ENCODE results near the gene RGS7.
"Not testable (repeated sequence)": the region's sequence is repeated elsewhere in the genome, so short reads cannot be mapped to it uniquely, and the experiment has no call there.

RGS7 gene

GRCh38 chr1:240800291-240800690 is 556.7 kb downstream of the RGS7 start:
- Histone ChIP-seq H3K9me3 (ENCODE audit: control insufficient read depth, low read depth, low read length) (no peaks in the 10 kb centered on the region), H3K27me3 (ENCODE audit: control insufficient read depth, insufficient read depth, low read length) (no peaks in the 10 kb centered on the region), H3K9ac (ENCODE audit: low read length) (no peak overlapping the region), H3K4me3 (ENCODE audit: low read length) (no peak overlapping the region), H3K27ac (ENCODE audit: low read length) (no peak overlapping the region), H3K36me3 (ENCODE audit: control insufficient read depth, low read depth, low read length) (no peaks in the 10 kb centered on the region), H3K4me1 (ENCODE audit: control insufficient read depth, low read depth, low read length) (no peaks in the 10 kb centered on the region)

GRCh38 chr1:240797050-240797449 is 560.0 kb downstream of the RGS7 start:
- no peak overlapping the region for H3K27ac ChIP-seq (ENCODE audit: low read length)
- H3K9ac ChIP-seq (ENCODE audit: low read length): no peak overlapping the region
- H3K27me3 ChIP-seq (ENCODE audit: control insufficient read depth, insufficient read depth, low read length): no peaks in the 10 kb centered on the region
- H3K36me3 ChIP-seq (ENCODE audit: control insufficient read depth, low read depth, low read length): no peaks in the 10 kb centered on the region
- H3K4me3 ChIP-seq (ENCODE audit: low read length): no peak overlapping the region
- H3K9me3 ChIP-seq (ENCODE audit: control insufficient read depth, low read depth, low read length): no peaks in the 10 kb centered on the region
- H3K4me1 ChIP-seq (ENCODE audit: control insufficient read depth, low read depth, low read length): no peaks in the 10 kb centered on the region

- no peak overlapping the region for H3K27ac ChIP-seq (ENCODE audit: low read length)
- no peaks in the 10 kb centered on the region for H3K27me3 ChIP-seq (ENCODE audit: control insufficient read depth, insufficient read depth, low read length)
- no peaks in the 10 kb centered on the region for H3K9me3 ChIP-seq (ENCODE audit: control insufficient read depth, low read depth, low read length)
- H3K4me3 ChIP-seq (ENCODE audit: low read length): no peak overlapping the region
- H3K9ac ChIP-seq (ENCODE audit: low read length): no peak overlapping the region
- H3K4me1 ChIP-seq (ENCODE audit: control insufficient read depth, low read depth, low read length): no peaks in the 10 kb centered on the region
- no peaks in the 10 kb centered on the region for H3K36me3 ChIP-seq (ENCODE audit: control insufficient read depth, low read depth, low read length)
These were observed 562.8 kb downstream of the RGS7 start for GRCh38 chr1:240794046-240794843.

- Histone ChIP-seq H3K4me3 (ENCODE audit: low read length) (no peak overlapping the region), H3K27me3 (ENCODE audit: control insufficient read depth, insufficient read depth, low read length) (no peaks in the 10 kb centered on the region), H3K9me3 (ENCODE audit: control insufficient read depth, low read depth, low read length) (no peaks in the 10 kb centered on the region), H3K9ac (ENCODE audit: low read length) (no peak overlapping the region), H3K36me3 (ENCODE audit: control insufficient read depth, low read depth, low read length) (no peaks in the 10 kb centered on the region), H3K27ac (ENCODE audit: low read length) (no peak overlapping the region), H3K4me1 (ENCODE audit: control insufficient read depth, low read depth, low read length) (no peaks in the 10 kb centered on the region)
These were observed 564.0 kb downstream of the RGS7 start for GRCh38 chr1:240792915-240793529.

- no peak overlapping the region for H3K4me3 ChIP-seq (ENCODE audit: low read length)
These were observed 566.1 kb downstream of the RGS7 start for GRCh38 chr1:240790856-240791255.

GRCh38 chr1:240786880-240787279 is 570.1 kb downstream of the RGS7 start:
- no peaks in the 10 kb centered on the region for H3K36me3 ChIP-seq (ENCODE audit: control insufficient read depth, low read depth, low read length)
- no peak overlapping the region for H3K27ac ChIP-seq (ENCODE audit: low read length)
- no peaks in the 10 kb centered on the region for H3K27me3 ChIP-seq (ENCODE audit: control insufficient read depth, insufficient read depth, low read length)
- H3K4me3 ChIP-seq (ENCODE audit: low read length): no peak overlapping the region
- no peak overlapping the region for H3K9ac ChIP-seq (ENCODE audit: low read length)
- no peaks in the 10 kb centered on the region for H3K9me3 ChIP-seq (ENCODE audit: control insufficient read depth, low read depth, low read length)
- H3K4me1 ChIP-seq (ENCODE audit: control insufficient read depth, low read depth, low read length): no peaks in the 10 kb centered on the region

More at GRCh38 chr1:240790856-240791255, 566.1 kb downstream of the RGS7 start:
- Histone ChIP-seq H3K27ac (ENCODE audit: low read length) (no peak overlapping the region), H3K9me3 (ENCODE audit: control insufficient read depth, low read depth, low read length) (no peaks in the 10 kb centered on the region), H3K9ac (ENCODE audit: low read length) (no peak overlapping the region), H3K4me1 (ENCODE audit: control insufficient read depth, low read depth, low read length) (no peaks in the 10 kb centered on the region), H3K27me3 (ENCODE audit: control insufficient read depth, insufficient read depth, low read length) (no peaks in the 10 kb centered on the region), H3K36me3 (ENCODE audit: control insufficient read depth, low read depth, low read length) (no peaks in the 10 kb centered on the region)

GRCh38 chr1:240784776-240785175 is 572.2 kb downstream of the RGS7 start:
- no peaks in the 10 kb centered on the region for H3K9me3 ChIP-seq (ENCODE audit: control insufficient read depth, low read depth, low read length)
- H3K9ac ChIP-seq (ENCODE audit: low read length): no peak overlapping the region
- no peak overlapping the region for H3K27ac ChIP-seq (ENCODE audit: low read length)
- no peaks in the 10 kb centered on the region for H3K27me3 ChIP-seq (ENCODE audit: control insufficient read depth, insufficient read depth, low read length)
- no peak overlapping the region for H3K4me3 ChIP-seq (ENCODE audit: low read length)
- no peaks in the 10 kb centered on the region for H3K36me3 ChIP-seq (ENCODE audit: control insufficient read depth, low read depth, low read length)
- H3K4me1 ChIP-seq (ENCODE audit: control insufficient read depth, low read depth, low read length): no peaks in the 10 kb centered on the region

GRCh38 chr1:240783728-240784137 is 573.3 kb downstream of the RGS7 start:
- not testable (repeated sequence) for H3K36me3 ChIP-seq (ENCODE audit: control insufficient read depth, low read depth, low read length); H3K27ac ChIP-seq (ENCODE audit: low read length); H3K27me3 ChIP-seq (ENCODE audit: control insufficient read depth, insufficient read depth, low read length); H3K4me1 ChIP-seq (ENCODE audit: control insufficient read depth, low read depth, low read length); H3K9ac ChIP-seq (ENCODE audit: low read length); H3K4me3 ChIP-seq (ENCODE audit: low read length); H3K9me3 ChIP-seq (ENCODE audit: control insufficient read depth, low read depth, low read length)

GRCh38 chr1:240776237-240776636 is 580.8 kb downstream of the RGS7 start:
- Histone ChIP-seq H3K9ac (ENCODE audit: low read length) (no peak overlapping the region), H3K27ac (ENCODE audit: low read length) (no peak overlapping the region)

GRCh38 chr1:240772131-240772530 is 584.9 kb downstream of the RGS7 start:
- H3K9me3 ChIP-seq (ENCODE audit: control insufficient read depth, low read depth, low read length): no peaks in the 10 kb centered on the region
- no peaks in the 10 kb centered on the region for H3K36me3 ChIP-seq (ENCODE audit: control insufficient read depth, low read depth, low read length)
- H3K27ac ChIP-seq (ENCODE audit: low read length): no peak overlapping the region
- H3K27me3 ChIP-seq (ENCODE audit: control insufficient read depth, insufficient read depth, low read length): no peaks in the 10 kb centered on the region
- no peak overlapping the region for H3K4me3 ChIP-seq (ENCODE audit: low read length)
- no peak overlapping the region for H3K9ac ChIP-seq (ENCODE audit: low read length)
- H3K4me1 ChIP-seq (ENCODE audit: control insufficient read depth, low read depth, low read length): peaks cover 7% of the 10 kb centered on the region

More at GRCh38 chr1:240776237-240776636, 580.8 kb downstream of the RGS7 start:
- H3K36me3 ChIP-seq (ENCODE audit: control insufficient read depth, low read depth, low read length): no peaks in the 10 kb centered on the region
- H3K4me1 ChIP-seq (ENCODE audit: control insufficient read depth, low read depth, low read length): no peaks in the 10 kb centered on the region
- no peak overlapping the region for H3K4me3 ChIP-seq (ENCODE audit: low read length)
- no peaks in the 10 kb centered on the region for H3K9me3 ChIP-seq (ENCODE audit: control insufficient read depth, low read depth, low read length)
- H3K27me3 ChIP-seq (ENCODE audit: control insufficient read depth, insufficient read depth, low read length): no peaks in the 10 kb centered on the region

- no peaks in the 10 kb centered on the region for H3K9me3 ChIP-seq (ENCODE audit: control insufficient read depth, low read depth, low read length)
- H3K9ac ChIP-seq (ENCODE audit: low read length): no peak overlapping the region
- peaks cover 7% of the 10 kb centered on the region for H3K4me1 ChIP-seq (ENCODE audit: control insufficient read depth, low read depth, low read length)
- H3K4me3 ChIP-seq (ENCODE audit: low read length): no peak overlapping the region
- no peaks in the 10 kb centered on the region for H3K36me3 ChIP-seq (ENCODE audit: control insufficient read depth, low read depth, low read length)
- H3K27me3 ChIP-seq (ENCODE audit: control insufficient read depth, insufficient read depth, low read length): no peaks in the 10 kb centered on the region
- no peak overlapping the region for H3K27ac ChIP-seq (ENCODE audit: low read length)
These were observed 585.6 kb downstream of the RGS7 start for GRCh38 chr1:240771450-240771849.

- no peak overlapping the region for H3K9ac ChIP-seq (ENCODE audit: low read length)
- no peaks in the 10 kb centered on the region for H3K9me3 ChIP-seq (ENCODE audit: control insufficient read depth, low read depth, low read length)
- H3K36me3 ChIP-seq (ENCODE audit: control insufficient read depth, low read depth, low read length): no peaks in the 10 kb centered on the region
- H3K27ac ChIP-seq (ENCODE audit: low read length): no peak overlapping the region
- no peaks in the 10 kb centered on the region for H3K27me3 ChIP-seq (ENCODE audit: control insufficient read depth, insufficient read depth, low read length)
- H3K4me1 ChIP-seq (ENCODE audit: control insufficient read depth, low read depth, low read length): peaks cover 10% of the 10 kb centered on the region
- H3K4me3 ChIP-seq (ENCODE audit: low read length): no peak overlapping the region
These were observed 588.0 kb downstream of the RGS7 start for GRCh38 chr1:240768979-240769378.

Measured in iPS-18a (cell line).